Measurements from ENCODE around the gene HNRNPL.
"Not testable (repeated sequence)": the region's sequence is repeated elsewhere in the genome, so short reads cannot be mapped to it uniquely, and the experiment has no call there.

The HNRNPL gene

DNA sequence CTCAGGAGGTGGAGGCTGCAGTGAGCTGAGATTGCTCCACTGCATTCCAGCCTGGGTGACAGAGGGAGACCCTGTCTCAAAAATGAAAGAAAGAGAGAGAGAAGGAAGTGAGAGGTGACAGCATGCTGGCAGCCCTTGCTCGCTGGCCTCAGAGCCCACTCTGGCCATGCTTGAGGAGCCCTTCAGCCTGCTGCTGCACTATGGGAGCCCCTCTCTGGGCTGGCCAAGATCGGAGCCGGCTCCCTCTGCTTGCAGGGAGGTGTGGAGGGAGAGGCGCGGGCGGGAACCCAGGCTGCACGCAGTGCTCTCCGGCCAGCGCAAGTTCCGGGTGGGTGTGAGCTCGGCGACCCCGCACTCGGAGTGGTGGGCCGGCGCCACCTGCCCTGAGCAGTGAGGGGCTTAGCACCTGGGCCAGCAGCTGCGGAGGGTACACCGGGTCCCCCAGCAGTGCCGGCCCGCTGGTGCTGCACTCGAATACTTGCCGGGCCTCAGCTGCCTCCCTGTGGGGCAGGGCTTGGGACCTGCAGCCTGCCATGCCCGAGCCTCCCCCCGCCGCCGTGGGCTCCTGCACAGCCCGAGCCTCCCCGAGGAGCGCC lies 28.5 kb downstream of the HNRNPL start:
- not testable (repeated sequence) for DNase-seq

DNA sequence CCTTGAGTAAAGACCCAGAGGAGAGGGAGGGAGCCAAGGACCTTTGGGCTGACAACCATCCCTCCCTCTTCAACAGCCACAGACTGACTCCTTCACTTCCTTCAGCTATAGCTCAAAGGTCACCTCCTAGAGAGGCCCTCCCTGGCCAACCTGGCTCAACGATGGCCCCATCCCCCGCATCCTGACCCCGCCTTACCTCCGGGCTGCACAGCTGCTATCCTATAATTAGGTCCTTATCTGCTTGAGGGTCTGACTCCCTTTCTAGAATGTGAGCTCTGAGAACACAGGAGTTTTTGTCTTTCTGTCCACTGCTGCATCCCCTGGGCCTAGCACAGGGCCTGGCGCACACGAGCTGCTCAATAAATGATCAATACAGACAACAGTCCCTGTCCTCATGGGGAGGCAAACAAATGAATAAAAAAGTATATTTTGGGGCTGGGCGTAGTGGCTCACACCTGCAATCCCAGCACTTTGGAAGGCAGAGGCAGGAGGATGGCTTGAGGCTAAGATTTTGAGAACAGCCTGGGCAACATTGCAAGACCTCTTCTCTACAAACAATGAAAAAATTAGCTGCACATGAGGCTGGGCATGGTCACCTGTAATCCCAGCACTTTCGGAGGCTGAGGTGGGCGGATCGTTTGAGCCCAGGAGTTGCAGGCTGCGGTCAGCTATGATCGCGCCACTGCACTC lies 30.4 kb downstream of the HNRNPL start:
- no peak for DNase-seq

DNA sequence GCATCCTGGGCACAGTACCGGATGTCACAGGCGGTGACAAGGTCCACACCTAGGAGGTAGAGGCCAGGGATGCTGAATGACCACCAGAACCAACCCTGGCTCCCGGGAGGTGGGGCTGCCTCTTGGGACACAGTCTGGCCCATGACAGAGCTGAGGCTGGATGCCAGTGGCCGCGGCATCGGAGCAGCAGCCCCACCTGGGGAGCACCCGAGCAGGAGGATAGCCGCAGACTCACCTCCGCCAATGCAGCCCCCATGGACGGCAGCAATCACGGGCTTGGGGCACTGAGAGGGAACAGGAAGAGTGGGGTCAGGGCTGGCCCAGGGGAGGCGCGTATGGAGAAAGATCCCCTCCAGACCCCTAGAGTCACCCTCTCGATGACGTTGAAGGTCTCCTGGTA lies 32.7 kb downstream of the HNRNPL start:
- no peak for DNase-seq

DNA sequence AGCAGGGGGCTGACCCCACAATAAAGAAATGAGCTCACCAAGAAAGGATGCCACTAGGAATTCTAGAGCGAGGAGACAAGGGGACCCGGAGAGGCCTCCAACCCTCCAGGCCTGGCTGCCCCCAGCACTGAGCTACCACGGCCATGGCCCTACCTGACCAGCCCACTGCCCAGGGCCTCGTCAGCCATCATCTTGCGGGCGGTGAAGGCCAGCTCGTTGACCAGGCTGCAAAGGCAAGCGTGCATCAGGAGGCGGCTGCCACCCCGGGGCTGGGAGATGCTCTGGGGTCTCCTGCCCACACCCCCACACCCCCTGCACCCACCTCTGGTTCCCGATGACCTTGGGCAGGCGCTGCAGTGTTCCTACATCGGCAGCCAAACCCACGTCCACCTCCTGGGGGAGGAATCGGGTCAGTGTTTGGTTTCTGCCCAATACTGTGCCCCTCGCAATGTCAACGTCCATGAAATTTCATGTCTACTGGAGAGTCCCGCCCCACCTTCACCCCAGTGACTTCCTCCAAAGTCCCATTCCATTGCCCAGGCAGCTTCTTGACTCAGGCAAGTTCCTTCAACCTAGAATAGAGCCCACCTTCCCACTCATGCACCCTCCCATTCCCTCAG lies 33.5 kb downstream of the HNRNPL start:
- no peak for DNase-seq

DNA sequence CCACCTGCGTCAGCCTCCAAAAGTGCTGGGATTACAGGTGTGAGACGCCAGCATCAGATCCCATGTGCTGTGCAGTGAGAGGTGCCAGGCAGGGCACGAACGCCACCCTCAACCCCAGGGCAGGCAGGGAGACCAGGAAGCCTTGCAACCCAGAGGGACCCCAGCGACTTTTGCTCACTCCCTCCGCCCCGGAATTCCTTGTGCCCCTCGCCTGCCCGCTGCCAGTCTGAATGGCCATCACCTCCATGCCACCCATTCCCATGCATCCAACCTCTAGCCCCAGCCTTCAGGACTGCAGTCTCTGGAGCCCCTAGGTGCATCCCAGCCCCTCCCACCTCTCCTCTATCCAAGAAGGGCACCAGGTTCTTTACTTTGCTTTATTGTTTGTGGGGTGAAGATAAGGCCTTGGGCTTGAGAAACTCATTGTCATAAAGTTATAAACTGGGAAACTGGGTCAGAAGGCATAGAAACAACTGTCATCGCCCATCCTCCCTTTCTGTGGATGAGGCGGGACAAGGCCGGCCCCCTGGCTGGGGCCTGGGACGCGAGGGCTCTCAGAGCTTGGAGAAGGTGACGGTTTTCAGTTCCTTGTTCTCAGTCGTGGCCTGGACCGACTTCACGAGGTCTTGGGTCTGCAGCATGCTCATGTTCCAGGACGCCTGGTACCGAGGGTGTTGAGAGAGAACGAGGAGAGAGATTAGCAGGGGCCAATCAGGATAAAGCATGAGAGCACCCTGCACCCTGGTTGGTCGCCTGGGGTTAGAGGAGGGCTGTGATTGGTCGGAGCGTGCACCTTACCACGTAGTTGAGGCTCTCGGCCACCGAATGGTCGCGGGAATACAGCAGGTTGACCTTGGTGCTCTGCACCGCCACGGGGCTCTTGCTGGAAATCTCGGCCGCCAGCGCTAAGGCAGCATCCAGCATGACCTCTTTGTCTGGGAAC lies 34.5 kb downstream of the HNRNPL start:
- no peak for DNase-seq

DNA sequence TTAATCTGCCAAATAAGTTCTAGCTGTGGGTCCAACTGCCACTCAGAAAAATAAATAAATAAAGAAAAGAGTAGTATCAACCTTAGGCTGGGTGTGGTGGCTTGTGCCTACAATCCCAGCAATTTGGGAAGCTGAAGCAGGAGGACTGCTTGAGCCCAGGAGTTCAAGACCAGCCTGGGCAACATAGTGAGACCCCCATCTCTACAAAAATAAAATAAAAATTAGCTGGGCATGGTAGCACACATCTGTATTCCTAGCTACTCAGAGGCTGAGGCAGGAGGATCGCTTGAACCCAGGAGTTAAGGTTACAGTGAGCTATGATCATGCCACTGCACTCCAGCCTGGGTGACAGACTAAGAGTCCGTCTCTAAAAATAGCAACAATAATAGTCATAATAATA lies 35.9 kb downstream of the HNRNPL start:
- DNase-seq, result not testable (repeated sequence)

DNA sequence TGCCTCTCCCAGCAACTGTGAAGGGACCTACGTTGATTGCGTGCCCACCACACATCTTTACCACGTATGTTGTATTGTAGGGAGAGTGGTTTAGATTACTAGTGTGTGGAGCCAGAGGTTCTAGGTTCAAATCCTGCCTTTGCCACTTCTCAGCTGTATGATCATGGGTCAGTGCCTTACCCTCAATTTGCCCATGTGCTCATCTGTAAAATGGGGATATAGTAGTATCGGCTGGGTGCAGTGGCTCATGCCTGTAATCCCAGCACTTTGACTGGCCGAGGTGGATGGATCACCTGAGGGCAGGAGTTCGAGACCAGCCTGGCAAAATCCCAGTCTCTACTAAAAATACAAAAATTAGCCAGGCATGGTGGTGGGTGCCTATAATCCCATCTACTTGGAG lies 36.5 kb downstream of the HNRNPL start:
- no peak for DNase-seq

DNA sequence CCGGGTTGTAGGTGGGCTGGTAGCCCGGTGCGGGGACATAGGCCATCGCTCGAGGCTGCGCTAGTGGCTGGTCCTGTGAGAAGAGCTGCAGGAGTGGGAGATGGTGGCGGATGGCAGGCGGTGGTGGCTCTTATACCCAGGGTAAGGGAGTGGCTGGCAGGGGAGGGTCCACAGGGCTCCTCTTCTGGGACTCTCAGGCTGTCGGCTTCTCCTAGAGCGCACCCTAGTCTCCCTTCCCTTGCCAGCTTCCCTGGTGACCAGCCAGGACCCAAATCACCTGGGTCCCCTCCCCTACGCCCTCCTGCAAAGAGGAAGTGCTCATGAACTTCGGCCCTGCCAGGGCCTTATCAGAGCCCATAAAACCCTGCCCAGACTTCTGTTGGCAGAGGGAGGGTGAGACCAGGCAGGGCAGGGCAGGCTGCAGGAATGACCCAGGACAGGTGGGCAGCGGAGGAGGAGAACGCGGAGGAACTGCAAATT lies 36.9 kb downstream of the HNRNPL start, which contains the start of gene LGALS4:
Gene LGALS4 (minus strand): TSS at position 105 of the 480 bp plus-strand sequence. CDS start 59 bp downstream, at position 46.
- no peak for DNase-seq

DNA sequence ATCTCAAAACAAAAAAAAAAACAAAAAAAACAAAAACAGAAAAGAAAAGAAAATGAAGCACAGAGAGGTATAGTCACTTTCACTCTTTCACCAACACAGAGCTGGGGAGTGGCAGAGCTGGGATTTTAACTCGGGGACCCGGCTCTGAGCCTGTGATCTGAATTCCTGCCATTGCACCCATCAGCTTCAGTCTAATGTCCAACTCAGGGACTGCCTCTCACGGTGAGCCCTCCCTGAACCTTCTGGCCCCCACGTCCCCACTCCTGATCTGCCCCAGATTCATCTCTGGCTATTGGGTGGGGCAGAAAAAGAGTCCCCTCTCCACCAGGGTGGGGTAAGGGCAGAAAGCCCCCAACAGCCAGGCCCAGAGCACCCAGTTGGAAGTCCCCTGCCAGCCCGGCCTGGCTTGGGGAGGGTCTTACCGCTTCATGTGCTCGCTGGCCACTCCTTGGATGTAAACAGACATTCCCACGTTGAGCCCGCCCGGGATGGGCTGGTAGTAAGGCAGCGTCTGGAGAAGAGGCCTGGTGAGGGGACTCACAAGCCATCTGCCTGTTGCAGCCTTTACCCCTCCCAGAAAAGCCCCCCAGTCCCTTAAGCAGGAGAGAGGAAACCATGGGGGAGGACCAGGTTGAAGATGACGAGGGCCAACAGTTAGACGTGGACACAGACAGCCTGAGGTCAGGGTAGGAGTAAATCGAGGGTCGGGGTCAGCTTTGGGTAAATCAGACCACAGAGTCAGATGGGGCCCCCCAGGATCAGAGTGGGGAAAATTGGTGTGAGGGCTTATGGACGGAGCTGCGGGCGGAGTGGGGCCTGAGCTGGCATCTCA lies 37.6 kb downstream of the HNRNPL start:
- DNase-seq, result no peak

DNA sequence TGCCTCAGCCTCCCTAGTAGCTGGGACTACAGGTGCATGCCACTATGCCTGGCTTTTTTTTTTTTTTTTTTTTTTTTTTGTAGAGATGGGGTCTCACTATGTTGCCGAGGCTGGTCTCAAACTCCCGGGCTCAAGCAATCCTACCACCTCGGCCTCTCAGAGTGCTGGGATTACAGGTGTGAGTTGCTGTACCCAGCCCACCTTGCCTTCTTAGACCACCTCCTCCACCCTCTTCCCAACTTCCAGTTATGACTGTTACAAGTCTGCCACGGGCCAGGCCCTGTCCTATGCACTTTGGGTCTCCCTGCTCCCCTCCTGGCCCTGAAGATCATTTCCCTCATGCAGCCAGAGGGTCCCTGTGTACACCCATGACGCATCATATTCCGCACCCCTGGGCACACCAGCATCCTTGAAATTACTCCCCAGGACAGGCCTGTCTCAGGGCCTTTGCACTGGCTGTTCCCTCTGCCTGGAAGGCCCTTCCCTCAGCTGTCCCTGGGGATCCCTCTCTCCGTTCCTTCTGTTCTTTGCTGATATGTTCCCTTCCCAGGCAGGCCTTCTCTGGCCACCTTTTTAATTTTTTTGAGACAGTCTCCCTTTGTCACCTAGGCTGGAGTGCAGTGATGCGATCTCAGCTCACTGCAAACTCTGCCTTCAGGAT lies 40.1 kb downstream of the HNRNPL start:
- DNase-seq, result no peak

DNA sequence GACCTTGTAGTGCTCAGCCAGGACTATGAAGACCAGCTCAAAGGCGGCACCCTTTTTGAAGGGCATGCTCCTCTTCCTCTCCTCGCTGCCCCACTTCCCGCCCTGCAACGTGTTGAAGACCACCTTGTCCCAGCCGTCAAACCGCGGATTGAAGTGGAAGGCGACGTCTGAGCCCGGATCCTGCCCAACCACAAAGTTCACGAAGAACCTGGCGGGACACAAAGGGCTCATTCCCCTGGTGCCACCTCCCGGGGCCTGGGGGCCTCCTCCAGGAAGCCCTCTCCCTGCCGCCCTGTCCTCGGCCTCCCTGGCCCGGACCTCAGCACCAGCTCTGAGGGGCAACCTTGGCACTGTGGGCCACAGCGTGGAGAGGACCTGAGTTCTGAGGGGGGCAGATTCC lies 41.0 kb downstream of the HNRNPL start:
- no peak for DNase-seq

DNA sequence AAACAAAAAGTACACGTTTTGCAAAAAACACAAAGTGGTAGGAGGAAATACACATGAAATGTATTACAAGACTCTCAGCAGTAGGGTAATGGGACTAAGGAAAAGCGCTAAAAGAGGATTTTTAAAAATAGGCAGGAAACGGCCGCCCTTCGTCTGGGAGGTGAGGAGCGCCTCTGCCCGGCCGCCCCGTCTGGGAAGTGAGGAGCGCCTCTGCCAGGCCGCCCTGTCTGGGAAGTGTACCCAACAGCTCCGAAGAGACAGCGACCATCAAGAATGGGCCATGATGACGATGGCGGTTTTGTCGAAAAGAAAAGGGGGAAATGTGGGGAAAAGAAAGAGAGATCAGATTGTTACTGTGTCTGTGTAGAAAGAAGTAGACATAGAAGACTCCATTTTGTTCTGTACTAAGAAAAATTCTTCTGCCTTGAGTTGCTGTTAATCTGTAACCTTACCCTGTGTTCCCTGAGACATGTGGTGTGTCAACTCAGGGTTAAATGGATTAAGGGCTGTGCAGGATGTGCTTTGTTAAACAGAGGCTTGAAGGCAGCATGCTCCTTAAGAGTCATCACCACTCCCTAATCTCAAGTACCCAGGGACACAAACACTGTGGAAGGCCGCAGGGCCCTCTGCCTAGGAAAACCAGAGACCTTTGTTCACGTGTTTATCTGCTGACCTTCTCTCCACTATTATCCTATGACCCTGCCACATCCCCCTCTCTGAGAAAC lies 42.2 kb downstream of the HNRNPL start:
- not testable (repeated sequence) for DNase-seq

DNA sequence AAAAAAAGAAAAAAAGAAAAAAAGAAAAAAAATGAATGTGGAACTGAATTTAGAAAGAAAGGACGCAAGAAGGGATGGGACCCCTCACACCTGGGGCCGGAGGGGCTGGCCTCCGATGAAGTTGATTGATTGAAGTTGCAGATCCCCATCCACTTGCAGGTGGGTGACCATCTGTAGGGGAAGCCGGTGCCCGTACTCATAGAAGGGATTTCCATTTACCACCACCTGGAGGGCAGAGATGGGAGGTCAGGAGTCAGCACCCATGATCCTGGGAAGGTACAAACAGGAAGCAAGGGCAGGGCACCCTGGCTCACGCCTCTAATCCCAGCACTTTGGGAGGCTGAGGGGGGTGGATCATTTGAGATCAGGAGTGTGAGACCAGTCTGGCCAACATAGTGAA lies 43.4 kb downstream of the HNRNPL start:
- DNase-seq, result no peak

DNA sequence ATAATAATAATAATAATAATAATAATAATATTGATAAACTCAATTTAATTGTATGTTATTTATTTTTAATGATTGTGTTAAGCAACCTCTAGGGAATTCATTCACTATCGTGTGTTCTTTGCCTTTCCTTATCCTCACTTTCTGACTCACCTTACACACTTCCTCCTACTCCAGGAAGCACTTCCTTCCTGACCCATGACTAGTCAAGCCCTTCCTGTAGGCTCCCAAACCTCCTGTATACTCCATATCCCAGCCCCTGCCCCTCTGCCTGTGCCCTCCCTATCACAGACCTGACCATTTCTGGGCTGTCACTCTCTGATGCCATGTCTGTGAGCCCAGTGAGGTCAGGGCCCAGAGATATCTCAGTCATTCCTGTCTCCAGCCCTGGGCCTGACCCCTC lies 44.6 kb downstream of the HNRNPL start:
- DNase-seq, result no peak

DNA sequence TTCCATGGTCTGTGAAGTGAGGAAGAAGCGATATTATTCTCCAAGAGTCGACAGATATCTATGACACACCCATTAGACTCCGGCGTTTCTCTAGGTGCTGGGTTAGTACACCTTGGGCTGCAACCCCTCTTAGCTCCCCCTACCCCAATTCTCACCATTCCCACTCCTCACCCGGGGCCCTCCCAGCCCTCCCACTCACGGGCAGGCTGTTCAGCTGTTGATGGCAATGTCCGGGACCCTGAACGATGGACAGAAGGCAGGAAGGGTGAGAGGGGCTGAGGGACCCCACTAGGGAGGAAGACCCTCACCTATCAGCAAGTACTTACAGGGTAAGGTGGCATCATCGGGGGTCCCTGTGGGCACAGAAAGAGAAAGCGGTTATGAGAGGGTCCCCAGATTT lies 46.2 kb downstream of the HNRNPL start:
- no peak for DNase-seq

DNA sequence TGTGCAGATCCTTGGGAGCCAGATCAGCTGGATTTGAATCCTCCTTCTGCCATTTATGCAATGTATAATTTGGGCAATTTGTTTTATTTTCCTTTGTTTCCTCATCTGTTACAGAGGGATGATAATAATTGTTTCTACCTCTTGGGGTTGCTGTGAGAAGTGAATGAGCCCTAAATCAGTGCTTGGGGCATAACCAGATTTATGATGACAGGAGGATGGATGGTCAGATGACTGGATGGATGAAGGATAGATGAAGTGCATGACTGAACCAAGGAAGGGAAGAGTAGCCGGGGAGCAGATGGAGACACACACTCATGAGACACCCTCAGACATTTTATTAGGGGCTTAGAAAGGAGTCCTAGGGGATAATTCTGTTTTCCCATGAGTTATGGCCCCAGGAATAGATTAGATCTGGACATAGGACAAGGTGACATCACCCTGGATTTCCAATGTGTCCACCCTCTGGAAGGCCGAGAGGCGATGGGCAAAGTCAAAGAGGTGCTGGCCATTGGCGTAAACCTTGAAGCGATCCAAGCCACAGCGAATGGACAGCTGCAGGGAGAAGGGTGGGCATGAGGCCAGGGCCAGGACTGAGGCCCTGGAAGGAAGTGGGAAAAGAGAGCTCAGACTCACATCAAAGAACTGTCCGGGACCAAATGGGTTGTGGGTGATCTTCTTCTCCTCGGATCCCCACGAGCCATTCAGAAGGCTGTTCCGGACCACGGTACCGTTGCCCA lies 48.3 kb downstream of the HNRNPL start:
- no peak for DNase-seq

DNA sequence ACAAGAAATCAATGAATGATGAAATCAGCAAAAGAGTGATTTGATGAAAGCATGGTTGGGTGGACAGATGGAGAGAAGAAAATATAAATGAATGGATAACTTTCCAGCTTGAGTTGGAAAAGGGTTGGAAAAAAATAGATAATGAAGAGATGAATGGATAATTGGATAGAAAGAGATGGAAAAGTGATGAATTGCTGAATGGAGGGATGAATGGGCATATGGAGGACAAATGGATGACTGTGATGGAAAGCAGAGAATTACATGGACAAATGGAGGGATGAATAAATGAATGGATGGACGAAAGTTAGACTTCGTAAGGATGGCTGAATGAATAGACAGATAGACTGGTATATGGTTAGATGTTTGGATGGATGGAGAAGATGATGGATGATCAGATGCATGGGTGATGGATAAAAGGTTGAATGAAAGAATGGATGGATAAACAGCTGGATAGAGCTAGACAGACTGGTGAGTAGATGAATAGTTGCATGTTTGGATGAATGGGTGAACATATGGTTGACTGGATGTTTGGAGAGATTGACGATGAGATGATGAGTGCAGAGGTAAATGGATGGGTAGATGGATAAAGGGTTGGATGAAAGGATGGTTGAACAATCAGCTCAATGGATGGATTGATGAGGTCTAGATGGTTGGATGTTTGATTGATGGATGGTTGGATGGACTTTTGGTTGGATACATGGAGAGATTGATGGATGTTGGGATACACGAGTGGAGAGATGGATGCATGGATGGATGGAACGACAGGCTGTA lies 49.0 kb downstream of the HNRNPL start:
- no peak for DNase-seq

DNA sequence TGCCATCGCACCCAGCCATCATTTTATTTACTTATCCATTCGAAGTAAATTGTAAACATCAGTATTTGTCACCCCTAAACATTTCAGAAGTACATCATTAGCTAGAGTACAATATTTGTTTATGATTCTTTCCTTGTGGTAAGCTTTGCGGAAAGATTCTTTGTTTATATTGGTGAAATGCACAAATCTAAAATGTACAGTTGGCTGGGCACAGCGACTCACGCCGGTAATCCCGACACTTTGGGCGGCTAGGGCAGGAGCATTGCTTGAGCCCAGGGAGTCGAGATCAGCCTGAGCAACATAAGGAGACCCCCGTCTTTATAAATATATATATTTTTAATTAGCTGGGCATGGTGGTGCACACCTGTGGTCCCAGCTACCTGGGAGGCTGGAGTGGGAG lies 50.7 kb downstream of the HNRNPL start:
- DNase-seq, result no peak

DNA sequence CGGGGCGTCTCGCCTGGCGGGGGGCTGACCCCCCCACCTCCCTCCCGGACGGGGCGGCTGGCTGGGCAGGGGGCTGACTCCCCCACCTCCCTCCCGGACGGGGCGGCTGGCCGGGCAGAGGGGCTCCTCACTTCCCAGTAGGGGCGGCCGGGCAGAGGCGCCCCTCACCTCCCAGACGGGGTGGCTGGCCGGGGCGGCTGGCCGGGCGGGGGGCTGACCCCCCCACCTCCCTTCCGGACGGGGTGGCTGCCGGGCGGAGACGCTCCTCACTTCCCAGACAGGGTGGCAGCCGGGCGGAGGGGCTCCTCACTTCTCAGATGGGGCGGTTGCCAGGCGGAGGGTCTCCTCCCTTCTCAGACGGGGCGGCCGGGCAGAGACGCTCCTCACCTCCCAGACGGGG lies 52.0 kb downstream of the HNRNPL start:
- DNase-seq, result not testable (repeated sequence)

Data from stimulated activated CD4-positive, alpha-beta T cell treated with anti-CD3 and anti-CD28 coated beads, Interleukin-2, amount 100 ng/mL, for 48 hours (primary cell).